Hypothalamus (tissue), 51 donors: ENCODE data around the gene TMEM178A.
"Not testable (repeated sequence)": the region's sequence is repeated elsewhere in the genome, so short reads cannot be mapped to it uniquely, and the experiment has no call there.

Experiments
- DNase-seq, 51 donors: peaks; one replicate each; lab custom pipeline; 2025; lab: John Stamatoyannopoulos, UW

TMEM178A gene

DNA sequence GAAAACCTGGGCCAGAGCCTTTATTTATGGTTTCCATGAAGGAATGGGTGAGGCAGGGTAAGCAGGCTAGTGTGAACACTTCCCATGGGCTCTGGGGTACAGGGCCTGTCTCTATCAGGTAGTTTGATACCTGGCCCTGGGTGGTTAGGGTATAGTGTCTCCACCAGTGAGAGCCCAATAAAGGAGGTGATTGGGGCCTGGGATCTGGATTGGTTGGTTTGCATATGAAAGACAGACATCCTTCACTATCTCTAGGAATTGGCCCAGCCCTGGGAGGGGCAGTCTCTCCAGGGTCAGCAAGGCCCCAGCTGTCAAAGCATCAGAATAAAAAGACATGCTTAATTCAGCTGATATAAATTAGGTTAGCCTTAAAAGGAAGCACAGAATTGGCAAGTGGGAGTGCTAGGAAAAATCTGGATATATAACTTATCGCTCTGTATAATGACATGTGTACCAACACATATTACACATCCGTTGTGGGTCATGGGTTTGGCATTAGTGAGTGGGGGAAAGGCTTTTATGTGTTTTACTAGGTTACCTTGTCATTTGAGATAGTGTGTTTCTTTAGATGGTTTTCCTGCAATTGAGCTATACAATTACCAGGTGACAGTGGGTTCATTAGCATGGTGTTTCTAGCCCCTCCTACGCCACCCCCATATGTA, 18.5 kb upstream of the TMEM178A start:
- DNase-seq = no peak

DNA sequence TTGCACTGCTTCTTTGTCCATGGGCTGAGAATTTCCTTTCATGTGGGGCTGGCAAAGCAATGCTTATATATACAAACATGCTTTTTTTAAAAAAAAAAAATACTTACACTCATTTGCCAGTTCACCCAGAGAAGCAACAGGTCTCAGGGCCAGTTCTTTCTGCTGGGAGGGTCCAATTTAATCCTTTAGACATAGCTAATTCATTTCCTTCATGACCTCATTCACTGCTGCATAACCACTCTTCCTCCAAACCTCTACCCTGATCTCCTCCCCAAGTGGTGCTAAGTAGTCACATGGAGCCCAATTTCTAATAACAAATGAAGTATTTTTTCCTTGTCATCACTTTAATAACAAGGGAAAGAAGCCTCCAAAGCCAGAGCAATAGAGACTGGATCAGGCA, 17.1 kb upstream of the TMEM178A start:
- no peak for DNase-seq

DNA sequence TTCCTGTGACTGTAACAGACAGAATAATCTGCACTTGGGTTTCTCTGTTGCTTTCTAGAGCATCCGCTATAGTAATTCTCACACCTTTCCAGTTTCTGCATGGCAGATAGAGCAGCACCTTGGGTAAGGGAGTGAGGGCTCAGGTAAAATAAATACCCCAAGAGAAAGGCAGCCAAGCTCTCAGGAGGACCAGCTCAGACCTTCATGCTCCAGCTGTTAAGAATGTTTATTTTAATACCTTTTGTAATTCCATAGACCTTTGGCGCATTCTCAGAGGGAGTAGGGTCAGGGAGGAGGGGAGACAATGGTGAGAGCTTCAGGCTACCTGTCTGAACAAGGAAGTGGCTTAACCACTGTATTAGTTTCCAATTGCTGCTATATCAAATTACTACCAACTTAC, 16.2 kb upstream of the TMEM178A start:
- DNase-seq = no peak

DNA sequence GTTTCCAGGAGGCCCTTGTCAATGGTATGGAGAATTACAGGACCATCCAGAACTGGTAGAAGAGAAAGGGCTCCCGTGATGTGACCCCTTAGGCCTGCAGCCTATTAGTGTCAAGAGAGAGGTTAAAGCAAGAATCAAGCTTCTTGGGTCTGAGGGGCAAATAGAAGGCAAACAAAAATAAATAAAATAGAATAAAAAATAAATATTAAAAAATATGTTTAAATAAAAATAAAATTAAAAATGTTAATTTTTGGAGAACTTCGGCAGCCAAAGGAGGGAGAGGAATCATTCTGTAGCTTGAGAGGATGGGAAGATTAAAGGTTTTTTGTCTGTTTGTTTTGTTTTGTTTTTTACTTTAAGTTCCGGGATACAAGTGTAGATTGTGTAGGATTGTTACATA, 15.2 kb upstream of the TMEM178A start:
- DNase-seq = no peak

DNA sequence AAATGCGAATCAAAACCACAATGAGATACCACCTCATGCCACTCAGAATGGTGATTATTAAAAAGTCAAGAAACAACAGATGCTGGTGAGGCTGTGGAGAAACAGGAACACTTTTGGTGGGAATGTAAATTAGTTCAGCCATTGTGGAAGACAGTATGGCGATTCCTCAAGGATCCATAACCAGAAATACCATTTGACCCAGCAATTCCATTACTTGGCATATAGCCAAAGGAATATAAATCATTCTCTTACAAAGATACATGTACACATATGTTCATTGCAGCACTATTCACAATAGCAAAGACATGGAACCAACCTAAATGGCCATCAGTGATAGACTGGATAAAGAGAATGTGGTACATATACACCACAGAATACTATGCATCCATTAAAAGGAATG, 9.5 kb upstream of the TMEM178A start:
- DNase-seq = not testable (repeated sequence)

DNA sequence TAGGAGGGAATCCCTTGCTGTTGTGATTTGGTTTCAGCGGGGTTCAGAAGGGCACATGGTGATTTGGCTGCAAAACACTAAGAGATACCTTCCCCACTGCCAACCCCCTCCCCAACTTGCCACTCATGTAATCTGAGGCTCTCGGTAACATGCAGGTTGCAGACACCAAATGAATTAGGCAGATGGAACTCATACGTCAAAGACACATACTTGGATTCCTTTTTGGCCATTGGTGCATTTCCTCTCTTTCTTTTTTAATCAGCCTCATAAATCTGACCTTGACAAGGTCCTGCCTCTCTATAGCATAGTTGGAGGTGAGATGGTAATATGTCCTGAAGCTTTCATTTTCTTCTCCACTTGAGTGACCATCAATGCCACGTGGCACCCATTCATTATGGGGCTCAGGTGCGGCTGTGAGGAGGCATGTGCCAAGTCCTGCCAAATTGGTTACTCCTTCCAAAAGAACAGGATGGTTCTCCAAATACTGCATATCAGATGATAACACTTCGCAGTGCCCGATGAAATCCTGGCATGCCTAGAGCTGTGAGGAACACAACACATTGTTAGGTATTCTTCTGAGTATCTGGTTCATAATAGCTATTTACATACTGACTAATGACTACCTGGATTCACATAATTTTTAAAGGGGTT, 8.3 kb upstream of the TMEM178A start:
- no peak for DNase-seq

DNA sequence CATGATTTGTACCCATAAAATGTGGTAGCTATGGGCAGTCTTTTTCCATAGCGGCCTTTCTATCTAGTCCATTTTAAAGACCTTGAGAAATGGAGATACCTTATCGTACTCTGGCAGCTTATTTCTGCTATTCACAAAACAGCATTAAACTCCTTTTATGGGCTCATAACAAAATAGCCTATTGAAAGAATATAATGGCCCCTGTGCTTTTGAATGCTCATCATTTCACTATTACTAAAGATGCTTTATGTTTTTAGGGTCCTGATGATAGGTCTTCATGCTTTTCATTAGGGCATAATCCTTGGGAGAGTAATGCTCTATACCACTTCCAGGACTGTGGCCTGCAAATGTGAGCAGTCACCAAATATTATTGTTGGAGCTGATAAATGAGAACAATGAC, 7.3 kb upstream of the TMEM178A start:
- DNase-seq = no peak

DNA sequence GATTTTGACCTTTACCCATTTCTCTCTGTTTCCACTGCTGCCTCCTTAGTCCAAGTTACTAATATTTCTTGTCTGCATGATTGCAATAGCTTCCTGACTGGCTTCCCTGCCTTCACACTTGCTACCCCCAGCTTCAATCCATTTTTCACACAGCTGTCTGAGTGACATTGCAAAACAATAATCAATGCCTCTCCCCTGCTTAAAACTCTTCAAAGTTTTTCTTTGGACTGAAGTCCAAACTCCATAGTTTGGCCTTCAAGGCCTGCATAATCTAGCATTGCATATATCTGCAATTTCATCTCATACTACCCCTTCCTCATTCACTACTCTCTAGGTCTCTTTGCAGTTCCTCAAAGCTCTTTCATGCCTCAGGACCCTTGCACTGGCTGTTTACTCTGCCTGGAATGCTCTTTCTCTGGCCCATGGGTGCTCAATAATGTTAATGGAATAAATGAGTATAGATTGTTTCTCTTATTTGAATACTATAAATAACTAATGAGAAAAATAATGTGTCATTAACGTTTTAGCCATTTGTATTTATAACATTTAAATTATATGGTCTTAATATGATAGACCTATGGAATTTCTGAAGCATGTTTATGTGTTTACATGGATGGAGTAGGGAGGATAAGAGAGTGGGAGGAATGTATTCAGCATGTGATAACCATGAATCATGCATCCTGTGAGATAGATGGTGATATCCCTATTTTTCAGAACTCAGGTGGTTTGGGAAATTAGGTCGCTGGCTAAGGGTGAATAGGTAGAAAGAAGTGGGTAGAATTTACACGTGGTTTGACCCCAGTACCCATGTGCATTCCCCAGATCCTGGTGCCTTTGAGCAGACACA, 5.7 kb upstream of the TMEM178A start:
- DNase-seq = no peak

DNA sequence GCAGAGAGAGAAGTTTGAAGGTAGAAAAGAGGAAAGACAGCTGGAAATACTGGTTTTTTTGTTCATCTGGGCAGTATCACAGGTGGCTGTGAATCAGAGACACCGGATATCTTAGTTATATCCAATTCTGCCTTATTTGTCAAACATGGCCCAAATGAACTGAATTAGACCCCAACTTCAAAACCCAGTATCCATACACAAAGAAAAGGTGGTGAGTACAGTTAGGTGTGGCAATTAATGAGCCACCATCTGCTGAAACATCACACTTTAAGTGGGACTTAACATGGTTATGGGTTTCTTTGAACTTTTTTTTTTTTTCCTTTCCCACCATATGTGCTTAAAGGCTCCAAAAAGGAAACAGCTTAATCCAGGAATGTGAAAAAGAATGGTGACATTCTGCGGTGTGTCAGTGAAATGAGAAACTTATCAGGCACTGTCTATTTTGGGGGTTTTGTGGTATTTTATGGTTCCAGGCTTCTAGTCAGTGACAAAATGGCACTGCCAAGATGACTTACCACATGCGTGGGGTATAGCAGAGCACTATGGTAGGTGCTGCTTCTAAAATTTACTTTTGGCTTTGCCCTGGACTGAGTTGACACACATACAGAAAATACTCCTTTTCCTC, 5.0 kb upstream of the TMEM178A start:
- no peak for DNase-seq

DNA sequence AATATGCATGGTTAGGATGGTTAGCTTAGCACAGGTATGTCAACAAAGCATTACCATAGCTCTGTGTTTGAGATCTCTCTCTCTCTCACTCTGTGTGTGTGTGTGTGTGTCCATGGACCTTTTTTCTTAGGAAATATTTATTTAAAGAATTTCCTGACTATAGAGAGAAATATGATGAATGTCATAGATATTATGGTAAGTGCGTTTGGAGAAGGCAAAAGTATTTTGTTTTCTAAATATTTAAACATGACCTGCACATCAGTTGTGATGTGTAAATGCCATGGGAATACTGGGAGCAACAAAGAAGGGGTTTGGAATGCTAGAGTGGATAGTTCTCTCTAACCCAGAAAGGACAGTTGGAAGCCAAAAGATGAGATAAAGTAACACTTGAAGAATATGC, 3.9 kb upstream of the TMEM178A start:
- no peak for DNase-seq

DNA sequence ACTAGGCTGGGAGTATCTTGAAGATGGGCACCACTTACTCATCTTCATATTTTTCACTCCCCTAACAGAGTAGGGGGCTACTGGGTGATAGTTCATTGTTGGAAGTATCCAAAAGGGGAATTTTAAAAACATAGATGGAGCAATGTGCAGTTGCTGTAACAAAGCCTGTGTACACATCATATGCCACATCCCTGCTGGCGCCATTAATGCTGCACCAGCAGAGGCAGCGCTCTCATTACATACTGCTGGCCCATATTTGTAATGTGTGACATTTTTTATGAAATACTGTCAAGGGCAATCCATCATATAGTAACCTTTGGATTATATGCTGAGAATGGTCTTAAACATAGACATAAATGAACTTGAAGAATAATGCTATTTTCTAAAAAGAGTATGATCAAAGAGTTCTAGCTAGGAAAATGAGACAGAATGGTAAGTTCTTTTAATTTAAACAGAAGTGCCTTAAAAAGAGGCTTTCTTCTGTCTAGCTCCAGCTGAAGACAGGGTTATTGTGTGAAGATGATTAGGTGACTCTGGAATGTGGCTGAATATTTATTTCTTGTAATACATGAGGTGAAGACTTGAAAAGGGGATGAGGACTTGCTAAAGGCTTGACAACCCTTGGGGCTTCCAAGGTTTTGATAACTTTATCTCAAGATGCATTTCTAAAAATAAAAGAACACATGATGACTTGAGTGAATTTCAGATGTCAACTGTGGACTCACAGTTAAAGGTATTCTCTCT, 2.4 kb upstream of the TMEM178A start:
- DNase-seq = no peak

DNA sequence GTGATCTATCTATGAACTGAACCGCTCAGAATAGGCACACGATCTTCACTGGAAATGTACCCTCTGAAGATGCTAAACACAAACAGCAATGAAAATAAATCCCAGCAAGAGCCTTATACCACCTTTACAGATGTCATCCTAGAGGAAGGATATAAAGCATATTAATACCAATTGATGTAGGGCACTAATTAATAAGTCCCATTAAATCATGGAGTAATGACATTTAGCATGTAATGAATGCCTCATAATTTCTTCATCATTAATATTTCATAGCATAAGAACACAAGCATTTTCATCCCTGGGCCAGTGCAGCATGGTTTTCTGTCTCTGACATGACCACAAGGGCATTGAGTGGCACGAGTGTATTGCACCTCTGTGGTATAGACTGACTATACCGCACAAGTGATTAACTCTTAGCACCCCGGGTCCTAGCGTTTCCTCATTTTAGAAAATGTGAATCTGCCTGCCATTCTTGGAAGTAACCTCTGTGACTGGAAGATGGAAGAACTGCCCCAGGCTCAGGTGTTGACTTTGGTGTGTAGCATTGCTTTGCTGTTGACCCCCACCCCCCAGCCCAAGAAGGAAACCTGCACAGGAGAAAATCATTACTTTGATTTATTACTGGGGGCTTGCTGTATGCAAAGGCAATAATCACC, 1.4 kb upstream of the TMEM178A start:
- DNase-seq = no peak

DNA sequence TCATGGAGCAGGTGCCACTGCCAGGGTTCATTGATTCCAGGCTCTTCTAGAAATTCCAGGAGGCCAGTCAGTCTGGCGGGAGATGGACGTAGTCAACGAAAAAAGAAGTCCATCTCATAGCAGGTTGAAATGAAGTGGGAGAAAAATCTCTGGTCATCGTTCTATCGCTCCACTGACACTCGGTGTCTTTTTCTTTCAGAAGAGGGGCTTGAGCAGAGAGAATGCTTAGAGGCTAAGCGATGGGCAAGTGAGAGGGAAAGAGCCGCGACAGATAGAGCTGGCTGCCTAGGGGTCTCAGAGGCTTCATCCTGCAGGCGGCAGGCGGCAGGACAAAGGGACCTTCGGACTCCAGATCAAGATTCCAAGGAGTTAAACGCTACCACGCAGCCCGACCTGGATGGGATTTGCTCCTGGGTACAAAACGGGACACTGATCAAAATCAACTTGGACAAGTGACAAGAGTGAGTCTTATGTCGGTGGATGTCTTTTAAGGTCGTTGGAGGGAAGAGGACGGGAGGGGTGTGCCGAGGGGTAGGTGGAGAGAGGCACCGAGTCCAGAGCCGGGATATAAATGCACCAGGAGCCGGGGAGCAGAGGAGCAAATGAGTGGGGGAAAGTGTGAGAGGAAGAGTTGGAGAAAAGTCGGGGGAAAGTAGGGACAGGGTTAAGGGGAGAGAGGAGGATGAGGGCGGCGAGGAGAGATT, 677 bp upstream of the TMEM178A start:
- DNase-seq = peak in 1 of 51 donors; percentile 22

DNA sequence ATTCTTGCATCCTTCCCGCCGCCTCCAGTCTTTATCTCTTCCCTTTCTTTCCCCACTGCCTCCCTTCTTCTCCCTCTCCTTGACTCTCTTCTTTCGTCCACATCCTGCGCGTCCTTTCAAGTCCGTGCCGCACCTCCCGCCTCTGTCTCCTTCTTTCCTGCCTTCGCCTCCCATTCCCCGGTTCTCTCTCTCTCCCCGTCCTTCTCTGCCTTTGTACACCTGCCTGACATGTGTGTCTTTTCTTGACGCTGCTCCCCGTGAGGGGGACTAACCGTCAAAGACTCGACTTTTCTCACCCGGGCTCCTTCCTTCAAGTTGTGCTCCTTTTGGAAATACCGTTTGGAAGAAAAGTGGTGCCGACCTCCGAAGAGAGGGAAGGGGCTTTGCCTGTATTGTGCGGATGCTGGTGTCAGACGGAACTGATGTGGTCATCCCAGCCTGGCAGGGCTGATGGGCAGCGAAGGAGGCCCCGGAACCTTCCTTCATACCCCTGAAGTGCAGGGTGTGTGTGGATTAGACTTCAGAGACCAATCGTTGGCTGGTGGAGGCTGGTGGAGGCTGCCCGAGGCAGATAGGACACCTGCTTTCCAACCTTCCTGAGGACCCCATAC, 879 bp downstream of the TMEM178A start:
- DNase-seq = peak in 1 of 51 donors; percentile 21

DNA sequence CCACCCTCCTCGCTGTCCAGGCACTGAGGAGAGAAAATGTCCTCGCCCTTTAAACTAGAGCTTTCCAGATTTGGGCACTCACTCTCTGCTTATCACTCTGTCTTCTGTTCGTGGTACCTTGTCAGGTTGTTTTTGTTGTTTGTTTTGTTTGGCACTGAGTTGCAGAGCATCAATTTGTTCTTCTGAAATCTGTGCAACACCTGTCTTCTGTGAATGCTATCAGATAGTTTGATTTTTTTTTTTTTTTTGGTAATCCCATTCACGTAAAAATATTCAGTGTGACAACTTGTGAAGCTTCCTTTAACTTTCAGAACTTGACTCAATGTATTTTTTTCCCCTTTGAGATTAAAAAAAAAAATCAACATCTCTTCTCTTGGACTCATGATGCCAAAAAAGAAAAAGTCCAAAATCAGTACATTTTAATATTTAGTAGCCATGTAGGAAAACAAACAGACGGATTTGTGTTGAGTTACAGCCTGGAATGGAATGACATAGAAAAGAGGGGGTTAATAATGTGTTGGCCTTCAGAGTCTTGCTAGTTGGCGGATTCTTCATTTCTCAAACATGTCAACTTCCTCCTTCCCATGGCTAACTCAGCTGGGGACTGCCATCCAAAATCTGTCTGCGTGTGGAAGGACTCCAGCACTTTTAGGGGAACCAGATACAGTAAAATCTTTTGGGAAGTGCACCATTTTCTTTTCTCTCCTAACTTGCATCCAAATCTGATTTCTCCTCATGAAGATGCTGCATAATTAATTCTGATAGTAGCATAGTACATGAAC, 1.6 kb downstream of the TMEM178A start:
- DNase-seq = no peak

DNA sequence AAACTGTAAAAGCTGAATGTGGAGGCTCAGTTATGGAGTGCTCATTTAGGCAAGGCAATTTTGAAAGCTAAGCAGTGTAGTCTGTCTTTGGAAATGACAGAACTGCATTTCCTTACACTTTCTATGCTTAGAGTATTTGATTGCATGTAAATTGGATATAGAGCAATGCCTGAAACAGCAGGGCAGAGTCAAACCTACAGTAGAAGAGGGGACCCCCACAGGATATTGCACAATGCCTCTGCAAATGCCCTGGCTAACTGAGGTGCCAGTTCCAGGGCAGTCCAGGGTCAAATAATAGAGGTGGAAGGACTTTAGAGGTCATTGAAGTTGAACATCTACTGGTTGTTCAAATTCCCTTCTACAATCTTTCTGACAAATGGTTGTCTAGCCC, 2.2 kb downstream of the TMEM178A start:
- no peak for DNase-seq

DNA sequence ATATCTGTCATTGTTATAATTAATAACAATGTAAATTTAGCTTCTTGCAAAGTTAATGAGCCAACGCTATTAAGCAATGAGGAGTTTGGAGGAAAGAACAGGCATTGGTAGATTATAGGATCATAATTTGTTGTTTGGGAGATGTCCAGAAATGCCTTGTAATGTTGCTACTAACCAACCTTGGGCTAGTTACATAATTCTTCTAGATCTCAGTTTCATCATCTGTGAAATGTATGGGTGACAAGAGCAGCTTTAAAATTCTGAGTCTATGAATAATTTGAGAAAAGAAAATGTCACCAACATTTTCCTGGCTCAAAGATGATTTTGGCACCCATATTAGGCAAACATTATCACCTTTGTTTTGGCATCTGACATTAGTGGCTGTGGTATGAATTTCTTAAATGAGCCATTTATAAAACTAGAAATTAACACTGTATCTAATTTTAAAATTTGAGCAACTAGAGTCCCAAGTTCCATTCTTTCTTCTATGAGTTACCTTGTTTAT, 2.9 kb downstream of the TMEM178A start:
- DNase-seq = no peak

DNA sequence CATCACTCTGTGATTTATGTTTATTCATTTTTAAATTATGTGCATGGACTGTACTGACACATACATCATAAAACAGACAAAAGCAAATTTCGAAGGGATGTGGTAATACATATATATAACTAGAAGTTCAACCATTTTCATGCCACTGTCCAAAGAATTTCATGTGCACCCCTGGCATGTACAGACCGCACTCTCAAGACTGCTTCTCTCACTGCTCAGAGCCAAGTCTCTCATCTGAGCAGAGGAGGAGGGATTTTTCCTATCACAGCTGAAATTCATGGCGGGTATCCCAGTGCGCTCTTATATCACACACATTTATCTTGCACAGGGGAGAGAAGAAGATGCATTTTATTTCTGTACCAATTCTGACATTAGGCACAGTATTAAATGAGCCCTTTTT, 5.9 kb downstream of the TMEM178A start:
- no peak for DNase-seq
